GM19099 (cell line): ENCODE data around the gene TMEM107.

ENCODE experiments used
- POLR2A ChIP-seq: IDR thresholded peaks from 3 replicates; pipeline ENCODE4 v1.6.1; 2011; ENCODE audit warnings: low read depth; ENCODE audit not compliant: insufficient read length; ENCODE audit errors: extremely low read depth

The TMEM107 gene

GRCh38 chr17:8176197-8176940 is at the start of gene TMEM107:
TSS of gene TMEM107 (minus strand) at chr17:8176380. CDS start at chr17:8176286, 94 bp downstream.
- TF ChIP-seq POLR2A = peak; percentile 70

- no peak for TF ChIP-seq POLR2A
Observed at GRCh38 chr17:8224891-8225812, 49.0 kb upstream of the TMEM107 start.

GRCh38 chr17:8223356-8224126 is 47.4 kb upstream of the TMEM107 start:
- no peak for TF ChIP-seq POLR2A

GRCh38 chr17:8222630-8223355 is 46.6 kb upstream of the TMEM107 start:
- TF ChIP-seq POLR2A = peak; percentile 77

GRCh38 chr17:8222380-8222629 is 46.1 kb upstream of the TMEM107 start:
- TF ChIP-seq POLR2A = no peak

GRCh38 chr17:8221663-8222379 is 45.6 kb upstream of the TMEM107 start:
- peak; percentile 45 for TF ChIP-seq POLR2A

GRCh38 chr17:8220783-8221662 is 44.8 kb upstream of the TMEM107 start:
- TF ChIP-seq POLR2A = peak; percentile 19

- no peak for TF ChIP-seq POLR2A
Observed at GRCh38 chr17:8212312-8213180, 36.4 kb upstream of the TMEM107 start.

- peak; percentile 26 for TF ChIP-seq POLR2A
Observed at GRCh38 chr17:8210761-8211458, 34.7 kb upstream of the TMEM107 start.

GRCh38 chr17:8209907-8210760 is 34.0 kb upstream of the TMEM107 start, which contains the start of gene AURKB:
TSS of gene AURKB (minus strand) at chr17:8210575. CDS start at chr17:8210224, 351 bp downstream.
- TF ChIP-seq POLR2A = peak; percentile 91

GRCh38 chr17:8206536-8206935 is 30.4 kb upstream of the TMEM107 start:
- peak; percentile 15 for TF ChIP-seq POLR2A
